HUES6 (cell line): ENCODE results near the gene KIRREL2.

ENCODE experiments used
- H3K27ac ChIP-seq: 2 replicates; pipeline ENCODE4 v1.7.0; 2013; ENCODE audit warnings: low read depth, mild to moderate bottlenecking, low read length, inconsistent platforms
- H3K27me3 ChIP-seq: 2 replicates; pipeline ENCODE4 v1.6.1; 2013; ENCODE audit warnings: low read length; ENCODE audit not compliant: control insufficient read depth, insufficient read depth
- H3K36me3 ChIP-seq: 2 replicates; pipeline ENCODE4 v1.6.1; 2013; ENCODE audit warnings: low read length; ENCODE audit not compliant: control insufficient read depth, insufficient read depth
- H3K4me1 ChIP-seq: 2 replicates; pipeline ENCODE4 v1.6.1; 2013; ENCODE audit warnings: low read length; ENCODE audit not compliant: control insufficient read depth, insufficient read depth
- H3K4me3 ChIP-seq: 2 replicates; pipeline ENCODE4 v1.5.1; 2013; ENCODE audit warnings: low read depth, low read length
- H3K9ac ChIP-seq: one replicate; pipeline ENCODE4 v1.6.1; 2013; ENCODE audit warnings: mild to moderate bottlenecking, low read length
- H3K9me3 ChIP-seq: 2 replicates; pipeline ENCODE4 v1.6.1; 2013; ENCODE audit warnings: low read depth, low read length; ENCODE audit not compliant: control insufficient read depth, insufficient read depth

Gene KIRREL2

DNA sequence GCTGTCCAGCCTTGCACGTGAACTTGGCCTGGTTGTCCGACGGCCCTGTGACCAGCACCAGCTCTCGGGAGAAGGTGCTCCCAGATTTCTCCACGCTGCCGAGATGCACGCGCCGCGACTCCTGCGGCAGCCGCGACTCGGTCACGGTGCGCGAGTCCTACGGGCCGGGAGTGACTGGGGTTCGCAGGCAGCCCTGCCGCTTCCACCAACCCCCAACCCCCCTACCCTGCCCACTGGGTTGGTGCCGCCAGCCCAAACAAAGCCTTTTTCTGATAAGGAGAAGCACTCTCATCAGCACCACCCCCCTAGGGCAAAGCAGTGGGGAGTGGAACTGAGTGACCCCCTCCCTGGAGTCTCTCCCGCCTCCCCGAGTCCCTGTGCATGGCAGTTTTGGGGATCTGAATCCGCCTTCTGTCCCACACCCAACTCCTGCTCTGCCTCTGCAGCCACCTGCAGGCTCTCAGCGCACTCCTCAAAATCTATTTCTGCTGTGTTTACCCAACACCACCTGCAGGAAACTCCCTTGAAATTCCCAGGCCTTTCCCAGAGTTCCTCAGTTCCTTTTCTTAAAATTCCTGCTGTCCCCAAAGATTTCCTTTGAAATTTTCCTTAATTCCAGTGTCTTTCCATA is 10.6 kb upstream of the KIRREL2 start:
- no peaks in the 10 kb centered on the region for H3K36me3 ChIP-seq
- H3K9ac ChIP-seq = no peak overlapping the region
- H3K4me3 ChIP-seq = peak overlapping the region; percentile 64
- H3K4me1 ChIP-seq = peaks cover 14% of the 10 kb centered on the region
- no peak overlapping the region for H3K27ac ChIP-seq
- no peaks in the 10 kb centered on the region for H3K9me3 ChIP-seq
- H3K27me3 ChIP-seq = peaks cover 95% of the 10 kb centered on the region

DNA sequence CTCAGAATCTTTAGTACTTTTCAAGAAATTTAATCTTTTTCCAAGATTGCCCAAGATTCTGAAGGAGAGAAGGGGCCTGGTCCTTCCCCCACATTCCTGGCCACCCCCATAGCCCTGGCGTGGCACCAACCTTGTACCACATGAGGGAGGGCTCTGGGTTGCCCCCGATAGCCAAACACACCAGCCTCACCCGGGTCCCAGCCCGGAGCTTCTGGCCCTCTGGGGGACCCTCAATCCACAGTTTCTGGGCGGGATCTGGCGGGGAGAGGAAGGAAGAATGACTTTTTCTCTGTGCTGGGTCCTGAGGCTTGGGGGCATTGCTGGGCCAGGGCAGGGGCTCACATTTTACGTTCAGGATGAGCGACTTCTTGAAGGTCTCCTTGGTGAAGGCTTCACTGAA is 8.8 kb upstream of the KIRREL2 start:
- Histone ChIP-seq H3K4me1 (peaks cover 18% of the 10 kb centered on the region), H3K9ac (no peak overlapping the region), H3K27me3 (peaks cover 93% of the 10 kb centered on the region), H3K4me3 (no peak overlapping the region), H3K9me3 (no peaks in the 10 kb centered on the region), H3K36me3 (no peaks in the 10 kb centered on the region), H3K27ac (no peak overlapping the region)

DNA sequence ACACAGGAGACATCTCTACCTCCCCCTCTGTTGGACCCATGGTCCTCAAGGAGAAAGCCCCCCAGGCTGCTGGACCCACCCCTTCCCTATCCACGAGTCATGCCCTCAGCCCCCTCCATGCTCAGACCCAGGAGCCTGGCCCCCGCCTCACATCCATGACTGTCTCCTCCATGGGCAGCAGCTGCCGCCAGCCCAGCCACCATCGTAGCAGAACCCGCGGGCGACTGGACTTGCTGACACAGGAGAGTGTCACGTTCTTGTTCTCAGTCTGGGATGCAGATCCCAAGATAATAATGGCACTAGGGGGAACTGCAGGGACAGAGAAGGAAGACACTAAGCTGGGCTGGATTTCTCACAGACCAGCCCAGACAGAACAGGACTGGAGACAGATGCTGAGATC is 8.2 kb upstream of the KIRREL2 start:
- Histone ChIP-seq H3K9ac (no peak overlapping the region), H3K4me1 (peaks cover 18% of the 10 kb centered on the region), H3K9me3 (no peaks in the 10 kb centered on the region), H3K4me3 (no peak overlapping the region), H3K27ac (no peak overlapping the region), H3K27me3 (peaks cover 93% of the 10 kb centered on the region), H3K36me3 (no peaks in the 10 kb centered on the region)

DNA sequence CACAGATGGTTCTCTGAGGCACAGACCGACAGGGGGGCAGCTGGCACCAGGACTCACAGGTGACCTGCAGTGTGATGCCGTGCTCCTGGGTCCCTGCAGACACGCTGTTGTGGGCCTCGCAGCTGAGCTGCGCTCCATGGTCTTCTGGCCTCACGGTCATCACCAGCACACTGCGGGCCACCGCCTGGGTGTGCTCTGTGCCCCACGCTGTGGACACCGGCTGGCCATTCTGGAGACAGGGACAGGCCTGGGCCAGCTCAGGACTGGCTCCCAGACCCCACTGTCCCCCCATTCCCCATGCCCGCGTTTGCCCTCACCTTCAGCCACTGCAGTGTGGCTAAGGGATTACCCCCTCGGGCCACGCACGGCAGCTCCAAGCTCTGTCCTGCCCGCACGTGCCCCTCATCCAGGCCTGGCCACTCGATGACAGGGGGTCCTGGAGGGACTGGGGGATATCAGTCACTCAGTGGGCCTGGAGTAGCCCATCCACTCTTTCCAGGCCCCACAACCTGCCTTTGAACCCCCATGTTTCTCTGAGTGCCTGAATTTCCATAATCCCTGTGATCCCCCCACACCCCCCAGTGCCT is 7.7 kb upstream of the KIRREL2 start:
- no peaks in the 10 kb centered on the region for H3K9me3 ChIP-seq
- peaks cover 92% of the 10 kb centered on the region for H3K27me3 ChIP-seq
- no peak overlapping the region for H3K9ac ChIP-seq
- H3K4me1 ChIP-seq = peaks cover 17% of the 10 kb centered on the region
- no peaks in the 10 kb centered on the region for H3K36me3 ChIP-seq
- H3K27ac ChIP-seq = no peak overlapping the region
- no peak overlapping the region for H3K4me3 ChIP-seq

DNA sequence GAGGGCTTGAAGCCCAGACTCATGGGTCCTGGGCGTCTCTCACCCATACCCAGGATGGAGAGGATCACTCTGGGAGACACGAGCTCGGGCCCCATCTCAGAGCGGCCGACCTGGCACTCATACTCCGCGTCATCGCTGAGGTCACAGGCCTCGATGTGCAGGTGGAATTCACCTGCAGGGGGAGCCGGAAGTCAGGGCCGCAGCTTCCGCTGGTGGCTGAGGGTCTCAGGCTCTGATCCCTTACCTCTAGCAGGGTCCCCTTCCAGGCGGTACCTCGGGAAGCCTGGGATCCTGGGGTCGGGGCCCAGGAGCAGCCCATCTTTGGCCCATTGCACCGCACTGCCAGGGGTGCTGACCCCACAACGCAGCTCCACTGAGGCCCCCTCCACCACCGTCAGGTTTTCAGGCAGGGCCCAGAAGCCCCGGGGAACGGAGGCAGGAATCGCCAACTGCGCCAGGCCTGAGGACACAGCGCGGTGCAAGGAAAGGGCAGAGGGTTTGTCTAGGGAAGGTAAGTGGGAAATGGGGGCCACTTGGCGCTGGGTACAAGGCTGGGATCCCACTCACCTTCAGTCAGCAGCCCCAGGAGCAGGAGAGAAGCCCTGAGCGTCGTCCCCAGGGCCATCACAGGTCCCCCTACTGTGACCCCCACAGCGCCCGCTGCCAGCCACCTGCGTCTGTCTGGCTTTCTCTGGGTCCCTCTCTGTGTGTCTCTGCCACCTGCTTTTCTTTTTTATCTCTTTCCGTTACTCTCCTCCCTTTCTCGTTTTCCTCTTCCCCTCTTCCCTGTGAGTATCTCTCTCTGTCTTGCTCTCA is 5.3 kb upstream of the KIRREL2 start:
- Histone ChIP-seq H3K27ac (no peak overlapping the region), H3K9ac (no peak overlapping the region), H3K9me3 (no peaks in the 10 kb centered on the region), H3K4me3 (peak overlapping the region; percentile 21), H3K36me3 (no peaks in the 10 kb centered on the region), H3K27me3 (peaks cover 91% of the 10 kb centered on the region), H3K4me1 (peaks cover 14% of the 10 kb centered on the region)

DNA sequence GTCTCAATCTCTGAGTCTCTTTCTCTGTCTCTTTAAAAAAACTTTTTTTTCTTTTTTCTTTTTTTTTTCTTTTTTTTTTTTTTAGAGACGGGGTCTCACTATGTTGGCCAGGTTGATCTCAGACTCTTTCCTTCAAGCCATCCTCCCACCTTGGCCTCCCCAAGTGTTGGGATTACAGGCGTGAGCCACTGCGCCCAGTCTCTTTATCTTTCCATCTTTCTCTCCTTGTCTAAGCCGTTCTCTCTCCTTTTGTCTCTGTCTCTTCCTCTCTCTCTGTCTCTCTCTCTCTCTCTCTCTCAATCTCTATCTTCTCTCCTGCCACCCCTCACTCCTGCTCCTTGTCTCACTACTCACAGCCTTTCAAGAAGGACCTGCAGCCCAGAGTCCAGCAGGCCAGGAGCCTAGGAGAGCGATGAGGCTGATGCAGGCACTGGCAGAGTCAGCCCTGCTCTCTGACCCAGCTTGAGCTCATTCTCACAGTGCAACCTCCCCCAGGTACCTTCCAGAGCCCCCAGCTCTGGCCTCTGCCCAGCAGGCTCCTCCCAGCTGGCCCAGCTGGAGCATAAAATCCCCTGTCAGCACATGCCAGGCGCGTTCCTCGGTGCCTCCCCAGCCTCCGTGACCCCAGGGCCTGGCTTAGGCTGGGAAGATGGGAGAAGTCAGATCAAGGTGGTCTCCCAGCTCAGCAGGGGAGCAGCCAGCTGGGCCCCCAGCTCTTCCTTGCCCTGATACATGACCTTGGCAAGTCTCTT is 4.5 kb upstream of the KIRREL2 start, which contains the start of gene NPHS1:
NPHS1 (minus strand) TSS at position 476 of the 752 bp plus-strand sequence. CDS start 667 bp downstream, outside the sequence.
- Histone ChIP-seq H3K27ac (no peak within 1 kb of the TSS), H3K4me3 (no peak within 1 kb of the TSS; the same call in 1 of the 2 replicates), H3K27me3 (peaks cover 94% of the 10 kb centered on the region), H3K4me1 (peaks cover 14% of the 10 kb centered on the region), H3K36me3 (no peaks in the 10 kb centered on the region), H3K9me3 (no peaks in the 10 kb centered on the region), H3K9ac (no peak within 1 kb of the TSS)

DNA sequence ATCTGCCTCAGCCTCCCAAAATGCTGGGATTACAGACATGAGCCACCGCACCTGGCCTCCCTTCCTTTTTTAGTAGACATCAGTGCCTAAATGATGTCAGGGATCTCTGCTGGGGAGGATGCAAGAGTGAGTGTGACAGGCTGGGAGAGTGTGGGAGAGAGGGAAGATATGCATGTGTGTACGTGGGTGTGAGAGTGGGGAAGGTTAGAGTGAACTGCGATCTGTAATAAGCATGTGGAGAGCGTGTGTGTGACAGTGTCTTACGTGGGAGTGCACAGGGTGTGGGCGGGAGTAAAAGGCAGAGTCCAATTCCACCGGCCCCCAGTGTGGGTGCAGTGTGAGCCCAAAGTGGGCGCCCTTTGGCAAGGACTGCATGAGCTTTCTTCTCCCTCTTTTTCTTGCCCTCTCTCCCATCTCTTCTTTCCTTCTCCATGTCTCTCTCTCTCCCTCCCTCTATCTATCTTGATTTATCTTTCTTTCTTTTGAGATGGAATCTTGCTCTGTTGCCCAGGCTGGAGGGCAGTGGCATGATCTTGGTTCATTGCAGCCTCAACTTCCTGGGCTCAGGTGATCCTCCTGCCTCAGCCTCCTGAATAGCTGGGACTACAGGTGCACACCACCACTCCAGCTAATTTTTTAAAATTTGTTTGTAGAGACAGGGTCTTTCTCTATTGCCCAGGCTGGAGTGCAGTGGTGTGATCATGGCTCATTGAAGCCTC is 3.5 kb upstream of the KIRREL2 start:
- Histone ChIP-seq H3K27me3 (peaks cover 96% of the 10 kb centered on the region), H3K4me1 (peaks cover 14% of the 10 kb centered on the region), H3K9ac (no peak overlapping the region), H3K36me3 (no peaks in the 10 kb centered on the region), H3K27ac (no peak overlapping the region), H3K4me3 (no peak overlapping the region), H3K9me3 (no peaks in the 10 kb centered on the region)

DNA sequence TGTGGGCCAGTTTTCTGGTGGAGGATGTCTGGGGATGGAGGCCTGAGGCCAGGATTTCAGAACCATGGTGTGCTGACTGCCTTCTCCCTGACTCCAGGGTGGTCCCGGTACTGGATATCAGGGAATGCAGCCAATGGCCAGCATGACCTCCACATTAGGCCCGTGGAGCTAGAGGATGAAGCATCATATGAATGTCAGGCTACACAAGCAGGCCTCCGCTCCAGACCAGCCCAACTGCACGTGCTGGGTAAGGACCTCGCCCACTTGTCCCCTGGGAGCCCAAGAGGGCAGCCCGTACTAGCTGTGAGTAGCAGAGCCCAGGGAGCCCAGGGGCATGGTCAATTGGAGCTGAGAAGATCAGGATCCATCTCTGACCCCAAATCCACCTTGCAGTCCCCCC is 1.6 kb downstream of the KIRREL2 start:
- Histone ChIP-seq H3K9me3 (no peaks in the 10 kb centered on the region), H3K4me1 (peaks cover 20% of the 10 kb centered on the region), H3K27ac (no peak overlapping the region), H3K27me3 (peaks cover 98% of the 10 kb centered on the region), H3K4me3 (no peak overlapping the region), H3K36me3 (no peaks in the 10 kb centered on the region), H3K9ac (no peak overlapping the region)

DNA sequence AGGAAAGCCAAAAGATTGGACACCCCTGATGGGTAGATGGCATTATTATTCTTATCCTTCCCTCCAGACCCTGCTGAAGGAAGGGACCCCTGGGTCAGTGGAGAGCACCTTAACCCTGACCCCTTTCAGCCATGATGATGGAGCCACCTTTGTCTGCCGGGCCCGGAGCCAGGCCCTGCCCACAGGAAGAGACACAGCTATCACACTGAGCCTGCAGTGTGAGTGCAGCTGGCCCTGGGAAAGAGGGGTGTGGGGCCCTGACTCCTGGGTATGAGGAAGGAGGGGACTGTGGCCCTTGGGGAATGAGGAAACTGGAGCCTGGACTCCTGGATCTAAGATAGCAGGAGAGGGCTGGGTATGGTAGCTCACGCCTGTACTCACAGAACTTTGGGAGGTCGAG is 2.7 kb downstream of the KIRREL2 start:
- Histone ChIP-seq H3K27ac (no peak overlapping the region), H3K9me3 (no peaks in the 10 kb centered on the region), H3K27me3 (peaks cover 94% of the 10 kb centered on the region), H3K4me3 (no peak overlapping the region), H3K9ac (no peak overlapping the region), H3K36me3 (no peaks in the 10 kb centered on the region), H3K4me1 (peaks cover 20% of the 10 kb centered on the region)

DNA sequence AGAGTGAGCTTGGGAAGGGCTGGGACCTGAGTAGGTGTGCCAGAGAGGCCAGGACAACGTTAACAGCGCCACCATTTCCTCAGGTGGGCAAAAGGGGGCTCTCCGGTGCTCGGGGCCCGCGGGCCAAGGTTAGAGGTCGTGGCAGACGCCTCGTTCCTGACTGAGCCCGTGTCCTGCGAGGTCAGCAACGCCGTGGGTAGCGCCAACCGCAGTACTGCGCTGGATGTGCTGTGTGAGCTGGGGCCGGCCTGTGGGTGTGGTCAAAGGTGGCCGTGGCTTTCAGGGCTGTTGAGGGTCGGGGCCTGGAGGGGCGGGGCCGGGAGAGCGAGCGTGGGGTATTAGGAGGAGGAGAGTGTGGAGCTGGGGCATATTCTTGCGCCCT is 3.7 kb downstream of the KIRREL2 start:
- Histone ChIP-seq H3K4me3 (peak overlapping the region; percentile 77), H3K9ac (no peak overlapping the region), H3K9me3 (no peaks in the 10 kb centered on the region), H3K27ac (no peak overlapping the region), H3K27me3 (peaks cover 93% of the 10 kb centered on the region), H3K36me3 (no peaks in the 10 kb centered on the region), H3K4me1 (peaks cover 20% of the 10 kb centered on the region)
